OCI-LY1 (cell line): Measurements from ENCODE around the gene TGM6.

ENCODE experiments used
- H2AFZ ChIP-seq: fragments of 200-600 bp; sonication (generic), shearing (Covaris generic); 2 replicates; pipeline ENCODE4 v1.6.0; 2014; ENCODE audit warnings: antibody characterized with exemption, mild to moderate bottlenecking, low read length
- H3F3A ChIP-seq: fragments of 200-600 bp; sonication (generic), shearing (Covaris generic); 2 replicates; pipeline ENCODE4 v1.6.0; 2014; ENCODE audit warnings: mild to moderate bottlenecking, antibody characterized with exemption, low read length, moderate library complexity; ENCODE audit not compliant: insufficient read depth
- H3K27ac ChIP-seq: fragments of 200-600 bp; sonication (generic); 2 replicates; pipeline ENCODE4 v1.5.1; 2014; ENCODE audit warnings: low read length, mixed run types, mild to moderate bottlenecking, low read depth; ENCODE audit not compliant: poor library complexity, severe bottlenecking
- H3K27me3 ChIP-seq: fragments of 200-600 bp; sonication (generic); 2 replicates; pipeline ENCODE4 v1.6.0; 2014; ENCODE audit warnings: antibody characterized with exemption, mild to moderate bottlenecking, low read length, moderate library complexity; ENCODE audit not compliant: insufficient read depth
- H3K36me3 ChIP-seq: fragments of 200-600 bp; sonication (generic); 2 replicates; pipeline ENCODE4 v1.6.1; 2014; ENCODE audit warnings: mild to moderate bottlenecking, antibody characterized with exemption, low read length, moderate library complexity, mixed read lengths; ENCODE audit not compliant: insufficient read depth
- H3K4me1 ChIP-seq: fragments of 200-600 bp; sonication (generic); 2 replicates; pipeline ENCODE4 v1.5.1; 2014; ENCODE audit warnings: mild to moderate bottlenecking, low read length, moderate library complexity; ENCODE audit not compliant: insufficient read depth, severe bottlenecking
- H3K4me2 ChIP-seq: fragments of 200-600 bp; sonication (generic), shearing (Covaris generic); 2 replicates; pipeline ENCODE4 v1.6.1; 2014; ENCODE audit warnings: low read length
- H3K4me3 ChIP-seq: fragments of 200-600 bp; sonication (generic); 2 replicates; pipeline ENCODE4 v1.5.1; 2014; ENCODE audit warnings: low read length, low read depth, mild to moderate bottlenecking, mixed read lengths; ENCODE audit not compliant: poor library complexity, severe bottlenecking
- H3K79me2 ChIP-seq: fragments of 200-600 bp; shearing (Covaris generic); 2 replicates; pipeline ENCODE4 v1.6.1; 2016; ENCODE audit warnings: mixed run types, low read length, mixed read lengths; ENCODE audit not compliant: insufficient read depth
- H3K9ac ChIP-seq: fragments of 200-600 bp; sonication (generic), shearing (Covaris generic); 2 replicates; pipeline ENCODE4 v1.6.1; 2014; ENCODE audit warnings: mild to moderate bottlenecking, low read length, mixed read lengths
- H3K9me2 ChIP-seq: fragments of 200-600 bp; sonication (generic), shearing (Covaris generic); 2 replicates; pipeline ENCODE4 v1.6.1; 2014; ENCODE audit warnings: low read depth, mild to moderate bottlenecking, low read length, mixed read lengths
- H3K9me3 ChIP-seq: fragments of 200-600 bp; shearing (Covaris generic); 2 replicates; pipeline ENCODE4 v1.6.1; 2014; ENCODE audit warnings: low read length, mixed read lengths
- H4K20me1 ChIP-seq: fragments of 200-600 bp; sonication (generic), shearing (Covaris generic); 2 replicates; pipeline ENCODE4 v1.6.0; 2016; ENCODE audit warnings: mild to moderate bottlenecking, low read length; ENCODE audit not compliant: insufficient read depth
- CTCF ChIP-seq: fragments of 200-600 bp; sonication (generic), shearing (Covaris generic); IDR thresholded peaks from 2 replicates; pipeline ENCODE4 v1.5.1; 2017; ENCODE audit warnings: mild to moderate bottlenecking, antibody characterized with exemption, low read length, moderate library complexity, mixed read lengths
- EZH2 ChIP-seq: fragments of 200-600 bp; sonication (generic), shearing (Covaris generic); IDR thresholded peaks from 2 replicates; pipeline ENCODE4 v1.8.0; 2017; ENCODE audit warnings: borderline replicate concordance, mixed run types, mild to moderate bottlenecking, antibody characterized with exemption, low read length, moderate library complexity, mixed read lengths

TGM6 gene

GRCh38 chr20:2397595-2398145, 17.0 kb downstream of the TGM6 start:
- no peaks in the 10 kb centered on the region for H3K27me3 ChIP-seq
- H3K4me2 ChIP-seq: no peak overlapping the region
- H3K9me2 ChIP-seq: no peaks in the 10 kb centered on the region
- H3K27ac ChIP-seq: no peak overlapping the region
- no peaks in the 10 kb centered on the region for H3K4me1 ChIP-seq
- no peak for TF ChIP-seq EZH2
- peak; percentile 19; the same call in 1 of the 2 replicates for TF ChIP-seq CTCF
- no peaks in the 10 kb centered on the region for H3K36me3 ChIP-seq
- no peaks in the 10 kb centered on the region for H3K9me3 ChIP-seq
- no peak overlapping the region for H2AFZ ChIP-seq
- no peaks in the 10 kb centered on the region for H4K20me1 ChIP-seq
- H3K9ac ChIP-seq: no peak overlapping the region
- H3K4me3 ChIP-seq: no peak overlapping the region
- no peaks in the 10 kb centered on the region for H3K79me2 ChIP-seq
- no peaks in the 10 kb centered on the region for H3F3A ChIP-seq

- Histone ChIP-seq H3K4me1 (no peaks in the 10 kb centered on the region), H3K27me3 (no peaks in the 10 kb centered on the region), H3K9me3 (no peaks in the 10 kb centered on the region), H2AFZ (no peak overlapping the region), H3K9ac (no peak overlapping the region), H3K4me3 (no peak overlapping the region), H3K27ac (no peak overlapping the region), H3K9me2 (no peaks in the 10 kb centered on the region), H3K36me3 (no peaks in the 10 kb centered on the region), H4K20me1 (no peaks in the 10 kb centered on the region), H3K4me2 (no peak overlapping the region), H3K79me2 (no peaks in the 10 kb centered on the region), H3F3A (no peaks in the 10 kb centered on the region)
- TF ChIP-seq EZH2 (no peak), CTCF (no peak)
Observed at GRCh38 chr20:2398449-2398848, 17.7 kb downstream of the TGM6 start.

GRCh38 chr20:2399390-2399789, 18.7 kb downstream of the TGM6 start:
- H3K36me3 ChIP-seq: no peaks in the 10 kb centered on the region

More at GRCh38 chr20:2399390-2399789, 18.7 kb downstream of the TGM6 start:
- Histone ChIP-seq H3K4me1 (no peaks in the 10 kb centered on the region), H3K79me2 (no peaks in the 10 kb centered on the region), H3K27ac (no peak overlapping the region), H3K27me3 (no peaks in the 10 kb centered on the region), H4K20me1 (no peaks in the 10 kb centered on the region), H3K9me3 (no peaks in the 10 kb centered on the region), H3F3A (no peaks in the 10 kb centered on the region), H3K9me2 (no peaks in the 10 kb centered on the region), H3K4me3 (no peak overlapping the region), H3K9ac (no peak overlapping the region), H2AFZ (no peak overlapping the region), H3K4me2 (no peak overlapping the region)
- no peak for TF ChIP-seq CTCF
- no peak for TF ChIP-seq EZH2
